Hepatocyte (in vitro differentiated cells): ENCODE results near the gene ANKS1B. TPM values are rescaled to one million over a fixed set of nuclear protein-coding genes. Genes with fewer than 3 reads are reported as not detected.

ENCODE experiments used
- DNase-seq: peaks from one replicate; pipeline ENCODE4 v3.0.0-alpha.2; 2016; ENCODE audit warnings: low spot score
- H2AFZ ChIP-seq: fragments of 200-600 bp; sonication (generic); 2 replicates; pipeline ENCODE4 v1.6.0; 2016; ENCODE audit warnings: antibody characterized with exemption, mild to moderate bottlenecking
- H3K27ac ChIP-seq: fragments of 200-600 bp; sonication (generic); 2 replicates; pipeline ENCODE4 v1.5.1; 2016; ENCODE audit warnings: mild to moderate bottlenecking
- H3K27me3 ChIP-seq: fragments of 200-600 bp; sonication (generic); 2 replicates; pipeline ENCODE4 v1.6.1; 2016
- H3K36me3 ChIP-seq: fragments of 200-600 bp; sonication (generic); replicated peaks from 2 replicates; pipeline ENCODE4 v1.5.1; 2016; ENCODE audit warnings: low read depth; ENCODE audit not compliant: insufficient read depth
- H3K4me1 ChIP-seq: fragments of 200-600 bp; sonication (generic); 2 replicates; pipeline ENCODE4 v1.5.1; 2016; ENCODE audit warnings: mild to moderate bottlenecking, moderate library complexity; ENCODE audit not compliant: insufficient read depth
- H3K4me2 ChIP-seq: fragments of 200-600 bp; sonication (generic); 2 replicates; pipeline ENCODE4 v1.6.0; 2016
- H3K4me3 ChIP-seq: fragments of 200-600 bp; sonication (generic); 2 replicates; pipeline ENCODE4 v1.5.1; 2016; ENCODE audit warnings: mild to moderate bottlenecking
- H3K79me2 ChIP-seq: fragments of 200-600 bp; sonication (generic); 2 replicates; pipeline ENCODE4 v1.6.0; 2017; ENCODE audit warnings: mild to moderate bottlenecking
- H3K9me2 ChIP-seq: fragments of 200-600 bp; sonication (generic); replicated peaks from 2 replicates; pipeline ENCODE4 v1.6.0; 2017; ENCODE audit warnings: mild to moderate bottlenecking; ENCODE audit not compliant: insufficient read depth
- H3K9me3 ChIP-seq: fragments of 200-600 bp; sonication (generic); 2 replicates; pipeline ENCODE4 v1.5.1; 2016; ENCODE audit warnings: low read depth, mild to moderate bottlenecking
- H4K20me1 ChIP-seq: fragments of 200-600 bp; sonication (generic); 2 replicates; pipeline ENCODE4 v1.6.0; 2016; ENCODE audit warnings: mild to moderate bottlenecking; ENCODE audit not compliant: insufficient read depth, poor library complexity, severe bottlenecking
- EZH2 ChIP-seq: fragments of 200-600 bp; sonication (generic); IDR thresholded peaks from 2 replicates; pipeline ENCODE4 v1.6.1; 2016; ENCODE audit warnings: antibody characterized with exemption, mild to moderate bottlenecking, borderline replicate concordance
- EZH2phosphoT487 ChIP-seq: fragments of 200-600 bp; sonication (generic); IDR thresholded peaks from one replicate; pipeline ENCODE4 v1.6.1; 2018; ENCODE audit warnings: antibody characterized with exemption, mild to moderate bottlenecking, low read depth, moderate library complexity; ENCODE audit not compliant: unreplicated experiment, severe bottlenecking
- WGBS: methylation state at CpG from one replicate; pipeline ENCODE4 v1.1.6; 2016; ENCODE audit warnings: low lambda C conversion rate; ENCODE audit errors: missing lambda C conversion rate; 5-methylcytosine and 5-hydroxymethylcytosine counted together
- polyA plus RNA-seq: library from polyadenylated mRNA; unstranded; fragments of >200 nt; fragmentation: Nextera tagmentation; extraction: Ambion mirVana; gene quantifications from 2 replicates; pipeline ENCODE4 v1.2.1, GENCODE V29; 2016
- total RNA-seq: library from RNA; depleted of rRNA; stranded (reverse); fragments of >200 nt; gene quantifications from 2 replicates; pipeline ENCODE4 v1.2.3, GENCODE V29; 2014
- TF ChIP-seq, protein P1 (sequence below): fragments of 200-600 bp; sonication (generic); IDR thresholded peaks from 2 replicates; pipeline ENCODE4 v1.5.1; 2016; ENCODE audit warnings: antibody characterized with exemption, mild to moderate bottlenecking; ENCODE audit not compliant: poor library complexity

Gene ANKS1B
- total and polyA plus RNA-seq, 2 experiments from 2014 or later, result 1.6 to 2.2 TPM

DNA sequence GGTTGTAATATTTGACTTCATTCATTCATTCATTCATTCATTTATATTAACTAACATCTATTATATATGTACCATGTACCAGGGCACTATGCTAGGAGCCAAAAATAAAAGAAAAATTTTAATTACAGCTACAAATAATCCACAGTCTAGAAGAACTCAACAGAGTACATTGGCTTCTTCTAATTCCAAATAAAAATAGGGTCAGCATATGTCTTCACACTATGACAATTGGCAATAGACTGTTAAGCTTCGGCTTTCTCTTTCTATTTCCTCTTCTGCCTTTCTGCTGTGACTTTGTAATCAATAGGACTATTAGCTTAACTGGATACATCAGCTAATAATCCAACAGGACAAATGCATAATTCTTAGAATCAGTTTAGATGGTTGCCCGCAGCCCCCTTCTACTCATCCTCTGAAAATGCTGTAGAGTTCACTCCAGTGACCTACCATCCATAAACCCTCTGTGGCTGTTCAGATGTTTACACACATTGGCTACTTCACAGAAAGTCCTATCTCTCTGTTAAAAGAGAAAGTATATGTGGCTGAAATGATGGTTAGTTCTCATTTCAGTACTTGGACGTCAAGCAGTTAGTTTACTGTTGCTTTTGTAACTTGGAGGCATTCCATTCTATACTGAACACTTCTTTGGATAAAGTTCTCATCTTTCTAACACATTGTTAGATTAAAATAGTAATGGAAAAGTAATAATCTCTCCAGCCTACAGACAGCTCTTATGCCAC lies 782.7 kb downstream of the ANKS1B start:
- no peaks in the 10 kb centered on the region for H3K4me1 ChIP-seq
- H3K4me3 ChIP-seq, result no peak overlapping the region
- 87% methylated on average over 3 of the region's 3 CpGs for WGBS
- no peak overlapping the region for H3K4me2 ChIP-seq
- no peak overlapping the region for H3K27ac ChIP-seq
- H3K27me3 ChIP-seq, result no peaks in the 10 kb centered on the region
- H3K36me3 ChIP-seq, result no peaks in the 10 kb centered on the region
- H3K79me2 ChIP-seq, result no peaks in the 10 kb centered on the region
- no peaks in the 10 kb centered on the region for H4K20me1 ChIP-seq
- no peak for DNase-seq
- H3K9me2 ChIP-seq, result no peaks in the 10 kb centered on the region
- no peak overlapping the region for H2AFZ ChIP-seq
- H3K9me3 ChIP-seq, result no peaks in the 10 kb centered on the region
- TF ChIP-seq EZH2phosphoT487 (no peak), EZH2 (no peak)
- TF ChIP-seq, protein P1, sequence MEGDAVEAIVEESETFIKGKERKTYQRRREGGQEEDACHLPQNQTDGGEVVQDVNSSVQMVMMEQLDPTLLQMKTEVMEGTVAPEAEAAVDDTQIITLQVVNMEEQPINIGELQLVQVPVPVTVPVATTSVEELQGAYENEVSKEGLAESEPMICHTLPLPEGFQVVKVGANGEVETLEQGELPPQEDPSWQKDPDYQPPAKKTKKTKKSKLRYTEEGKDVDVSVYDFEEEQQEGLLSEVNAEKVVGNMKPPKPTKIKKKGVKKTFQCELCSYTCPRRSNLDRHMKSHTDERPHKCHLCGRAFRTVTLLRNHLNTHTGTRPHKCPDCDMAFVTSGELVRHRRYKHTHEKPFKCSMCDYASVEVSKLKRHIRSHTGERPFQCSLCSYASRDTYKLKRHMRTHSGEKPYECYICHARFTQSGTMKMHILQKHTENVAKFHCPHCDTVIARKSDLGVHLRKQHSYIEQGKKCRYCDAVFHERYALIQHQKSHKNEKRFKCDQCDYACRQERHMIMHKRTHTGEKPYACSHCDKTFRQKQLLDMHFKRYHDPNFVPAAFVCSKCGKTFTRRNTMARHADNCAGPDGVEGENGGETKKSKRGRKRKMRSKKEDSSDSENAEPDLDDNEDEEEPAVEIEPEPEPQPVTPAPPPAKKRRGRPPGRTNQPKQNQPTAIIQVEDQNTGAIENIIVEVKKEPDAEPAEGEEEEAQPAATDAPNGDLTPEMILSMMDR, result no peak

DNA sequence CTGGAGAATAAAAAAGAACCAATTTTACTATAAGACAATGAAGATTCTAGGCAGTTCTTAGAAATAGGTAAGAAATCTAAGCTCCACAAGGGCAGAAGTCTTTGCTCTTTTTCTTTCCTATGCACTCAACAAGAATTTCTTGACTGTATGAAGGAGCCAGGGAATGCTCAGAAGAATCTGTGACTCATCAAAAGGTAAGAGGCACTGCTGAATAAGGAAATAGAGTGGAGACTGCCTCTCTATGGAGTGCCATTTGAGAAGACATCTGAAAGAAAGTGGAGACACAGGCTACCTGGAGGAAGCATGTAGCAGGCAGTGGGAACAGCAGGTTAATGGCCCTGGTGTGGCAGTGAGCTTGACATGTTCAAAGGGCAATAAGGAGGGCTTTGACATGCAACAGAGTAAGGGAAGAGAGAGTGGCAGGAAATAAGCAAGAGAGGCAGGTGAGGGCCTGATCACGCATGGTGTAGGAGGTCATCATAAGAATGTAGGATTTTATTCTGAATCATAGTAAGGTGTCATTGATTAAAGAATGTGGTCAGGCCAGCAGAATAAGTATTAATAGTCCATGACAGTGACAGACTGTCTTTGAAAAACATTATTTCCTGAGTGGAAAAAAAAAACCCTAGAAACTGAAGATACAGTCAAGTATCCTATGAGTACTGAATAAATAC lies 783.9 kb downstream of the ANKS1B start:
- no peaks in the 10 kb centered on the region for H3K36me3 ChIP-seq
- H3K4me2 ChIP-seq, result no peak overlapping the region
- H3K27me3 ChIP-seq, result no peaks in the 10 kb centered on the region
- H4K20me1 ChIP-seq, result no peaks in the 10 kb centered on the region
- no peak overlapping the region for H3K4me3 ChIP-seq
- H3K9me3 ChIP-seq, result no peaks in the 10 kb centered on the region
- H3K79me2 ChIP-seq, result no peaks in the 10 kb centered on the region
- TF ChIP-seq EZH2 (no peak), EZH2phosphoT487 (no peak)
- TF ChIP-seq, protein P1, result no peak
- no peak overlapping the region for H2AFZ ChIP-seq
- WGBS, result 95% methylated on average over 1 of the region's 1 CpG
- H3K27ac ChIP-seq, result no peak overlapping the region
- no peaks in the 10 kb centered on the region for H3K4me1 ChIP-seq
- no peaks in the 10 kb centered on the region for H3K9me2 ChIP-seq
- DNase-seq, result no peak

DNA sequence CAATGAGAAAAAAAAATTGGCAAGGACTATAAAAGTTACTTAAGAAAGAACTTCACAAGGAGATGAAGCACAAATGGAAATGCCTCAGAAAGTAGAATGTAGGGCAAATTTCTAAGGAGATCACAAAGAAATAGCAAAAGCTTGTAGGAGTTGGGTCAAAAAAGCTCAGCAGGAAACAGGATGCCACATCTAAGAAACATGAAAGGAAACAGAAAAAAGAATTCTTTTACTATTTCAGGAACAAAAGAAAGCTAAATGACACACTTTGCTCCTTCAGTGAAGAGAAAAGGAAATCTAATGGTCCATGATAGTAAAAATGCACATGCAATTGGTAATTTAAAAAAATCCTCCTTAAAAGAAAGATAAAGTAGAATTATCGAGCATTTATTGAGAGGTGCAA lies 789.3 kb downstream of the ANKS1B start:
- no peaks in the 10 kb centered on the region for H4K20me1 ChIP-seq
- no peaks in the 10 kb centered on the region for H3K36me3 ChIP-seq
- H3K9me3 ChIP-seq, result no peaks in the 10 kb centered on the region
- no peaks in the 10 kb centered on the region for H3K79me2 ChIP-seq
- no peak for DNase-seq
- H2AFZ ChIP-seq, result no peak overlapping the region
- no peak overlapping the region for H3K27ac ChIP-seq
- TF ChIP-seq EZH2phosphoT487 (no peak), EZH2 (no peak)
- TF ChIP-seq, protein P1, result no peak
- no peaks in the 10 kb centered on the region for H3K27me3 ChIP-seq
- H3K4me3 ChIP-seq, result no peak overlapping the region
- H3K4me2 ChIP-seq, result no peak overlapping the region
- no peaks in the 10 kb centered on the region for H3K9me2 ChIP-seq
- H3K4me1 ChIP-seq, result no peaks in the 10 kb centered on the region
- 92% methylated on average over 1 of the region's 1 CpG for WGBS
